Activated naive CD8-positive, alpha-beta T cell (primary cell): ENCODE data around the gene ZCCHC9.

Experiments used
- H3K27ac Mint-ChIP-seq: one replicate; pipeline ENCODE4 v1.8.0; 2021; ENCODE audit warnings: mixed read lengths
- H3K27me3 Mint-ChIP-seq: one replicate; pipeline ENCODE4 v1.8.0; 2021; ENCODE audit warnings: mixed read lengths
- H3K36me3 Mint-ChIP-seq: one replicate; pipeline ENCODE4 v1.8.0; 2021; ENCODE audit warnings: mixed read lengths
- H3K4me1 Mint-ChIP-seq: one replicate; pipeline ENCODE4 v1.8.0; 2021; ENCODE audit warnings: low read depth, mixed read lengths
- H3K4me3 Mint-ChIP-seq: one replicate; pipeline ENCODE4 v1.8.0; 2021; ENCODE audit warnings: mild to moderate bottlenecking, mixed read lengths
- H3K9me3 Mint-ChIP-seq: one replicate; pipeline ENCODE4 v1.8.0; 2021; ENCODE audit warnings: low read depth, mixed read lengths

The ZCCHC9 gene

DNA sequence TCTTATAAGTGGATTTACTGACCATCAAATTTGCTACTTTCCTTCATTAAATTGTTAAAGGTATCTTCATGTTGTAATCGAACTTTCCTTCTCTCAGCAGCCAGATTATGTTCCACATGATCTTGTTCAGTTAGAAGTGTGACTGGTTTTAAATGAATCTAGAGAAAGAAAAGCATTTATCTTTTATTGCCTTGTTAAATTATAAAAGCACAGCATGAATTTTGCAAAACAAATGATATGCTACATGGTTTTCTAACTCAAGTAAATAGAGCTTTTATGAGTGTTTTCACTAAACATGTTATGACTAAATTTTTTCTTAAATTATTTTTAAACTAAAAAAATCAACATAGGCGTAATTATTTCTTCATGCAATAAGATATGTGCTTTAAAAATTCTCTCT is 58.5 kb downstream of the ZCCHC9 start:
- H3K4me1 Mint-ChIP-seq: no peaks in the 10 kb centered on the region
- no peaks in the 10 kb centered on the region for H3K36me3 Mint-ChIP-seq
- H3K27me3 Mint-ChIP-seq: no peaks in the 10 kb centered on the region
- H3K4me3 Mint-ChIP-seq: no peak overlapping the region
- H3K9me3 Mint-ChIP-seq: no peaks in the 10 kb centered on the region
- H3K27ac Mint-ChIP-seq: no peak overlapping the region

DNA sequence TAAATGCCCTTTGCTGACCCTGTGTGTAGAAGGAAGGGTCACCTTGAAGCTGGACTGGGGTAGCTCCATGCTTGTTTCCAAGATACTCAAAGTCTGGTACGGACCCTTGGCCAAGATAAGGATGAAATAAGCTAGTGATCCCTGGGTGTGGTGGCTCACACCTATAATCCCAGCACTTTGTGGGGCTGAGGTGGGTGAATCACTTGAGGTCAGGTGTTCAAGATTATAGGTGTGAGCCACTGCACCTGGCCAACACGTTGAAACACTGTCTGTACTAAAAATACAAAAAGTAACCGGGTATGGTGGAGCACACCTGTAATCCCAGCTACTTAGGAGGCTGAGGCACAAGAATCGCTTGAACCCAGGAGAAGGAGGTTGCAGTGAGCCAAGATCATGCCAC is 59.3 kb downstream of the ZCCHC9 start:
- no peaks in the 10 kb centered on the region for H3K36me3 Mint-ChIP-seq
- no peak overlapping the region for H3K27ac Mint-ChIP-seq
- no peaks in the 10 kb centered on the region for H3K27me3 Mint-ChIP-seq
- no peaks in the 10 kb centered on the region for H3K4me1 Mint-ChIP-seq
- H3K4me3 Mint-ChIP-seq: no peak overlapping the region
- H3K9me3 Mint-ChIP-seq: no peaks in the 10 kb centered on the region

DNA sequence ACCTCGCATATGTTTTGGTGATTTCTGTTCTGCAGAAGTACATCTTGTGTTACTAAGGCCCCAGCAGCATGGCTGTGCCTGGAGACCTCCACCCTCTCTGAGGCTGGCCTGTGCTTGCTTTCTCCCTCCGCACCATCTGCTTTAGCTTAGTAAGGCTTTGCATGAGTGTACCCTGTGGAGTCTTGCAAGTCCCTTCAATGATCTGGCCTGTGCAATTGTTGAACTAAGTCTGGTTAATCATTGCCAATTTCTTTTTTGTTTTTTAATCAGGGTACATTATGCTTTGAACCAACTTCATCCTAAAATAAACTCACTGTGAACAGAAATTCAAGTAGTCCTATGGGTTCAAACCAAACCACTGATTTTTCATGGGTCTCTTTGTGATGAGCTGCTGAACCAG is 60.2 kb downstream of the ZCCHC9 start:
- Mint-ChIP-seq H3K4me3 (no peak overlapping the region), H3K36me3 (no peaks in the 10 kb centered on the region), H3K4me1 (no peaks in the 10 kb centered on the region), H3K9me3 (no peaks in the 10 kb centered on the region), H3K27me3 (no peaks in the 10 kb centered on the region), H3K27ac (no peak overlapping the region)
